Colonic mucosa (tissue), 4 donors: ENCODE data around the gene ACY1. TPM values are rescaled to one million over a fixed set of nuclear protein-coding genes. Genes with fewer than 3 reads are reported as not detected.
A peak's percentile ranks its signal among the peaks of the same experiment; 100 is the strongest.

Experiments used
- DNase-seq: peaks from one replicate; pipeline ENCODE4 v3.0.0-alpha.2; 2020
- H3K27ac ChIP-seq: fragments of 200-600 bp; one replicate; pipeline ENCODE4 v1.8.0; 2021
- H3K27me3 ChIP-seq: fragments of 200-600 bp; one replicate; pipeline ENCODE4 v1.8.0; 2021
- H3K36me3 ChIP-seq: fragments of 200-600 bp; one replicate; pipeline ENCODE4 v1.8.0; 2021
- H3K4me1 ChIP-seq: fragments of 200-600 bp; one replicate; pipeline ENCODE4 v1.8.0; 2021; ENCODE audit warnings: mild to moderate bottlenecking
- H3K4me3 ChIP-seq: fragments of 200-600 bp; one replicate; pipeline ENCODE4 v1.8.0; 2021
- H3K9ac ChIP-seq, 2 donors: one replicate each; pipeline ENCODE4 v1.7.0; 2013; ENCODE audit warnings: control low read depth in 2 of 2, low read depth in 2 of 2, low read length in 2 of 2
- H3K9me3 ChIP-seq: fragments of 200-600 bp; one replicate; pipeline ENCODE4 v1.8.0; 2021
- CTCF ChIP-seq: fragments of 200-600 bp; IDR thresholded peaks from one replicate; pipeline ENCODE4 v1.8.0; 2022; ENCODE audit warnings: antibody characterized with exemption, mild to moderate bottlenecking
- intact Hi-C: fragments of 100-400 bp; cut with DNase I; formaldehyde crosslinking; loops from one replicate; pipeline ENCODE4 v1.14.1; 2022
- total RNA-seq, 2 donors: library from RNA; stranded (reverse); fragmentation: NEBNext Ultra II Directional in 1 of 2; extraction: Animal tissue kit (Norgen Biotek cat#: 25700) in 1 of 2; gene quantifications; one replicate each; pipeline ENCODE4 v1.2.1, GENCODE V29; 2021
- donor health status: healthy.
- donor health status: DM: no; HTN: no; CAD: no.
- donor health status: DM: no; HTN: no; CAD: no.

The ACY1 gene
- total RNA-seq, 2 donors from 2014 or later: 137 to 153 TPM

- no peak for DNase-seq
- Histone ChIP-seq H3K4me1 (peaks cover 5% of the 10 kb centered on the region), H3K27me3 (no peaks in the 10 kb centered on the region), H3K36me3 (no peaks in the 10 kb centered on the region), H3K27ac (no peak overlapping the region), H3K9ac (no peak overlapping the region), H3K4me3 (no peak overlapping the region), H3K9me3 (no peaks in the 10 kb centered on the region)
- intact Hi-C loops: no loop called here
- no peak for TF ChIP-seq CTCF
These were observed 46.3 kb upstream of the ACY1 start for GRCh38 chr3:51937014-51937413.

- H3K27me3 ChIP-seq: no peaks in the 10 kb centered on the region
- intact Hi-C loops: no loop called here
- no peak for DNase-seq
- no peak overlapping the region for H3K9ac ChIP-seq
- no peaks in the 10 kb centered on the region for H3K36me3 ChIP-seq
- no peak for TF ChIP-seq CTCF
- no peak overlapping the region for H3K27ac ChIP-seq
- no peaks in the 10 kb centered on the region for H3K9me3 ChIP-seq
- peaks cover 9% of the 10 kb centered on the region for H3K4me1 ChIP-seq
- H3K4me3 ChIP-seq: no peak overlapping the region
These were observed 45.5 kb upstream of the ACY1 start for GRCh38 chr3:51937611-51938450.

GRCh38 chr3:51938780-51939425 is 44.4 kb upstream of the ACY1 start:
- H3K9me3 ChIP-seq: no peaks in the 10 kb centered on the region
- no peaks in the 10 kb centered on the region for H3K27me3 ChIP-seq
- DNase-seq: no peak
- intact Hi-C loops: no loop called here
- H3K9ac ChIP-seq: no peak overlapping the region
- H3K36me3 ChIP-seq: no peaks in the 10 kb centered on the region
- H3K4me3 ChIP-seq: no peak overlapping the region
- H3K27ac ChIP-seq: no peak overlapping the region
- no peak for TF ChIP-seq CTCF
- peaks cover 13% of the 10 kb centered on the region for H3K4me1 ChIP-seq

- Histone ChIP-seq H3K9ac (peak overlapping the region; percentile 48 to 64), H3K27me3 (no peaks in the 10 kb centered on the region), H3K9me3 (no peaks in the 10 kb centered on the region), H3K4me3 (peak overlapping the region; percentile 82), H3K27ac (peak overlapping the region; percentile 30), H3K36me3 (no peaks in the 10 kb centered on the region), H3K4me1 (peaks cover 13% of the 10 kb centered on the region)
- intact Hi-C loops: loop anchor here (5.0 kb wide), 1 partner anchor 186 kb away; no protein-coding TSS in a partner anchor
- DNase-seq: peak; percentile 17
- no peak for TF ChIP-seq CTCF
These were observed 42.5 kb upstream of the ACY1 start for GRCh38 chr3:51940648-51941462.

DNA sequence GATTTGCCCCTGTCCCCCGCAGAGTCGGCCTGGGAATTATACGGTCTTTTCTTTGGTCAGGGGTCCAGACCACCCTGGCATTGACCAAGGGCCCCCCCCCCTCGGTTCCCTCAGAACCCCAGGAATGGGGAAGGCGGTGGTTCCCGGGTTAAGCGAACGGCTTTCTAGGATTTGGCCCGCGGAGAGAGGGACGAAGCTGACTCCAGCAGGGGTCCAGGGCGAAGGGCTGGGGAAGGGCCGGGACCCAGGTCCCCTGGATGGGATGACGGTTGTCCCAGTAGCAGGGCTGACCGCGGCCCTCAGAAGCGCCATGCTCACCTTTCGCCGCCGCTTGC is 41.9 kb upstream of the ACY1 start:
- intact Hi-C loops: loop anchor here (5.0 kb wide), 1 partner anchor 186 kb away; no protein-coding TSS in a partner anchor
- no peaks in the 10 kb centered on the region for H3K36me3 ChIP-seq

More for the DNA sequence above, 41.9 kb upstream of the ACY1 start:
- H3K27ac ChIP-seq: peak overlapping the region; percentile 30
- DNase-seq: no peak
- no peaks in the 10 kb centered on the region for H3K9me3 ChIP-seq
- peaks cover 13% of the 10 kb centered on the region for H3K4me1 ChIP-seq
- H3K4me3 ChIP-seq: peak overlapping the region; percentile 82
- peak overlapping the region; percentile 48 to 64 for H3K9ac ChIP-seq
- no peak for TF ChIP-seq CTCF
- H3K27me3 ChIP-seq: no peaks in the 10 kb centered on the region
